Measurements from ENCODE around the gene ARID3B.
"Not testable (repeated sequence)": the region's sequence is repeated elsewhere in the genome, so short reads cannot be mapped to it uniquely, and the experiment has no call there.

Gene ARID3B, protein sequence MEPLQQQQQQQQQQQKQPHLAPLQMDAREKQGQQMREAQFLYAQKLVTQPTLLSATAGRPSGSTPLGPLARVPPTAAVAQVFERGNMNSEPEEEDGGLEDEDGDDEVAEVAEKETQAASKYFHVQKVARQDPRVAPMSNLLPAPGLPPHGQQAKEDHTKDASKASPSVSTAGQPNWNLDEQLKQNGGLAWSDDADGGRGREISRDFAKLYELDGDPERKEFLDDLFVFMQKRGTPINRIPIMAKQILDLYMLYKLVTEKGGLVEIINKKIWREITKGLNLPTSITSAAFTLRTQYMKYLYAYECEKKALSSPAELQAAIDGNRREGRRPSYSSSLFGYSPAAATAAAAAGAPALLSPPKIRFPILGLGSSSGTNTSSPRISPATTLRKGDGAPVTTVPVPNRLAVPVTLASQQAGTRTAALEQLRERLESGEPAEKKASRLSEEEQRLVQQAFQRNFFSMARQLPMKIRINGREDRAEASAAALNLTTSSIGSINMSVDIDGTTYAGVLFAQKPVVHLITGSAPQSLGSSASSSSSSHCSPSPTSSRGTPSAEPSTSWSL

DNA sequence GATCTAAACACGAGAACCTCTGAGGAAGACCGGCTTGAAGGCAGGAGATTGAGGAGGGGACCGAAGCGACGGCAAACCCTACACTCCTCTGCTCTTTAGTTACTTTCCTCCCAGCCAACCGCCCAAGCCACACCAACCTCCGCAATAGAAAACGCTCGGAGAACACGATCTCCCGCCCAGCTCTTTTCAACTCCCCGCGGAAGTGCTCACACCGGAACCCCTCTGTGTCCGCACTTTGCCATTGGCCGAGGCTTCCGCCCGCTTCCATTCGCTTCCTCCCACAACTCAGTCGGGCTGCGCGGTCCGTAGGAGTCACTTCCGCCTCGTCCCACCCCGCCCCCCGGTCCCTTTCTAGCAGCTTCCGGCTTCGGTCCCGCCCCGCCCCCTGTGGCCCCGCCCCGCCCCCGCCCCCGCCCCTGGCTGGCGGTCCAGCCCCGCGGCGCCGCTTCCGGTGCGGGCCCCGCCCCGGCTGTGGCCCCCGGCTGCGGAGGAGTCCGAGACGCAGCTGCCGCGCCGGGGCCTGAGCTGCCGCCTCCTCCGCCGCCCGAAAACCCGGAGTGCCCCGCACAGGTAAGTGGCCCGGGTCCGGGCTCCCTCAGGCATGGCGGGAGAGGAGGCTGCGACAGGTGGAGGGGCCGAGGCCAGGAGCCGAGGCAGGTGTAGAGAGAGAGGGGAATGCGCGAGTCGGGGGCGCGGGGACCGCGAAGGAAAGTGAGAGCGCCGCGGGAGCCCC, at the start of gene ARID3B:
Gene ARID3B (plus strand): TSS at position 460 of the 733 bp plus-strand sequence. CDS start 2,717 bp downstream, outside the sequence.
- peak; percentile 97 for DNase-seq

GRCh38 chr15:74496648-74497047, 44.4 kb upstream of the ARID3B start:
- DNase-seq = no peak

DNA sequence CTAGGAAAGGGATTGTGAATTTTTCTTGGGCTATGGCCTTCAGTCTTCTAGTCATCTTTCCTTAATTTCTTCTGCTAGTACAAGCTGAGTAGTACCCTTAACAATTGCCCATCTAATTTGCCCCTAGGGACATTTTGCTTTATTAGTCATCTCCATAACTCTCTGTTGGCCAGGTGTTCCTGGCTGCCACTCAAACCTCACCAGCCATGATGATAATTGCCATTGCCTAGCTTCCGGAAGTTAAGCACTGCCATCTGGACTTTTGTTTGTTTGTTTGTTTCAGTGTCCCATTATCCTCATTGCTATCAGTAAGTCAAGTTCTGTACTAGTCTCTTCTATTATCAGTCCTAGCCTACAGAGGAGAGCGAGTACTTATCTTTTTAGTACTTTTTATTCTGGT, 43.4 kb upstream of the ARID3B start:
- DNase-seq = peak; percentile 26

DNA sequence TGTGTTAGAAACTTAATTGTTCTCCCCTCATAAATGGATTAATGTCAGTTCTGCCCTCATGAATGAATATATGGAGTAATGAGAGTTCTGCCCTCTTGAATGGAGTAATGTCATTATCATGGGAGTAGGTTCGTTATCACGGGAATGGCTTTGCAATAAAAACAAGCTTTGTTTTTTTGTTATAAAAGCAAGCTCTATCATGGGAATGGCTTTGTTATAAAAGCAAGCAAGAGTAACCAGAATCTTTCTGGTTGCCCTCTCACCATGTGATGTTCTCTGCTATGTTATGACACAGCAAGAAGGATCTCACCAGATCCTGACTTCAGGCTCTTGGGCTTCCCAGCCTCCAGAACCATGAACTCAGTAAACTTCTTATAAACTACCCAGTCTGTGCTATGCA, 41.7 kb upstream of the ARID3B start:
- DNase-seq = no peak

DNA sequence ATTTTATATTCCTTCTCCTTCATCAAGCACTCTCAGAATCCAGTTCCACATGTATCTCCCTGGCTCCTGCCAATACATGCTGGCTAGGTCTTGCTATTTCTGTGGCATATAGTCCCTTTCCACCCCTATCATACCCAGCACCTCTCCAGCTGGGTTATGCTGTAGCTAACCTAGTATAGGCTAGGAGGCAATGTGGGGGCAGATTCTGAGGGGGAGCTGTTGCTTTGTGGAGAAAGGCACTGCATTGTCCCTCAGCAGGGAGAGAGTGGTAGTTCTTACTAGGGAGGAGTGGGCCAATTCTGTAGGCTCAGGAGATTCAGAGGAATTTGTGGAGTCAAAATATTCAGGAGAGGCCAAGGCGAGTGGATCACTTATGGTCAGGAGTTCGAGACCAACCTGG, 40.6 kb upstream of the ARID3B start:
- no peak for DNase-seq

DNA sequence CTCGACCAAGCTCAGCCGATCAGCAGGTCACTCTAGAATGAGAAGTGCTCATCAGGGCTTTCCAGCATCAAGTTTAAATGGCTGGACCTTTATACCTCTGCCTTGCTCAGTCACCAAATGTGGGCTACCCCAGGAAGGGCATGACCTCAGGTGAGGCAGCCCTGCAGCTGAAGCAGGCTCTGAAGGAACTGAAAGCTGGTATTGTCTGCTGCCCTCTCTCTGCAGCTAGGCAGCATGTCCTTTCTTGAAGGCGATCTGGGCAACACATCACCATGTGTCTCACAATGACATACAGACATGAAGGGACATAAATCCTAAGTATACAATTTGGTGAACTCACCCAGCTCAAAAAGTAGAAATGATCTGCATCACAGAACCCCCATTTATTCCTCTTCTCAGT, 38.7 kb upstream of the ARID3B start:
- no peak for DNase-seq

DNA sequence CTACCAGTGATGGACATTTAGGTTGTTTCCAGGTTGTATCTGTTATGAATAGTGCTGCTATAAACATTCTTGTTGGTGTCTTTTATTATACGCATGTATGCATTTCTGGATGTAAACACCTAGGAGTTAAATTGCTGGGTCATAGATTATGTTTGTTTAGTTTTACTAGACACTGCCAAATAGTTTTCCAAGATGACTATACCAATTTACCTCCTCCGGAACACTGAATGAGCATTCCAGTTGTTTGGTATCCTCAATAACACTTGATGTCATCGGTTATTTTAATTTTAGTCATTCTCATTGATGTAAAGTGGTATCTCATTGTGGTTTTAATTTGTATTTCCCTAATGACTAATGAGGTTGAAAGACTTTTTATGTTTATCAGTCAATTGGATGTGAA, 36.6 kb upstream of the ARID3B start:
- DNase-seq = no peak

DNA sequence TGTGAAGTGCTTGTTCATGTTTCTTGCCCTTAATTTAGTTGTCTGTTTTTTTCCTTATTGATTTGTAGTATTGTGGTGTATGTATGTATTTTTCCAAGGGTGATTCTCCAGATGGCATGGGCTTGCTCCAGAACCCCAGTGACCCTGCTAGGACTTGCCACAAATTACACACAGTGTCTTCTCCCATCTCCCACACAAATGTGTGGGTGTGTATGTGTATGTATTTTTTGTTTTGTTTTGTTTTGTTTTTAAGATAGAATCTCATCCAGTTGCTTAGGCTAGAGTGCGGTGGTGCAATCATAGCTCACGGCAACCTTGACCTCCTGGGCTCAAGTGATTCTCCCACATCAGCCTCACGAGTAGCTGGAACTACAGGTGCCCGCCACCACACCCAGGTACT, 36.2 kb upstream of the ARID3B start:
- no peak for DNase-seq

DNA sequence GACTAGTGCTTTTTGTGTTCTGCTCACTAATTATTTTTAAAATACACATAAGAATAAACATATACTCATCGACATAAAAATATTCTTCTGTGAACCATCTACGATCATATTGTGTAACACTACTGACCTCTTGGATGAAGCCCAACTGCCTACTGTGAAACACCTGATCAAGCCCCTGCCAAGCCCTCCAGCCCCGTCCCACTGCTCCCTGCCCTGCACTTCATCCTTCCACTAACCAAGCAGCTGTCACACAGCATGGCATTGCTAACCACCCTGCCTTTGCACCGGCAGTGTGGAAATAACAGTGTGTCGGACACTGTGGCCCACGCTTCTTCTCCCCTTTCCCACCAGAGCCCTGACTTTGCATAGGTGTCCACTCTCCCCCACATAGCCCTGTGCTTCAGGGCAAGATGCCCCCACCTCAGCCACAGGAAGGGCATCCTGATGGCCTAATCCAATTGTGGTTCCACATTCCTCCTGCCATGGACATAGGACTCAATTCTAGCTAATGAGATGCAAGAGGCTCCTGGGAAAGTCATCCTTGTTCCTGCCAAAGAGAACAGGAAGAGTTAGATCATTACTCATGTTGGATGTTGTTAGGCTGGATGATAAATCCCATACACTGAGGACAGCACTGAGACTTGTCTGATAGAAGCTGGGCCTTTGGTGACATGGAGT, 35.0 kb upstream of the ARID3B start:
- peak; percentile 30 for DNase-seq

DNA sequence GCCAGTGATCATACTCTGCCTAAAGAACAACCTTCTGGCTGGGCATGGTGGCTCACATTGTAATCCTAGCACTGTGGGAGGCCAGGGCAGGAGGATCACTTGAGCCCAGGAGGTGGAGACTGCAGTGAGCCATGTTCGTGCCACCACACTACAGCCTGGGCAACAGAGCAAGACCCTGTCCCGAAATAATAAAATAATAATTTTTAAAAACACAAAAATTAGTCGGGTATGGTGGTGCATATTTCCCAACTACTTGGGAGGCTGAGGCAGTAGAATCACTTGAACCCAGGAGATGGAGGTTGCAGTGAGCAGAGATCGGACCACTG, 34.5 kb upstream of the ARID3B start:
- DNase-seq = no peak

DNA sequence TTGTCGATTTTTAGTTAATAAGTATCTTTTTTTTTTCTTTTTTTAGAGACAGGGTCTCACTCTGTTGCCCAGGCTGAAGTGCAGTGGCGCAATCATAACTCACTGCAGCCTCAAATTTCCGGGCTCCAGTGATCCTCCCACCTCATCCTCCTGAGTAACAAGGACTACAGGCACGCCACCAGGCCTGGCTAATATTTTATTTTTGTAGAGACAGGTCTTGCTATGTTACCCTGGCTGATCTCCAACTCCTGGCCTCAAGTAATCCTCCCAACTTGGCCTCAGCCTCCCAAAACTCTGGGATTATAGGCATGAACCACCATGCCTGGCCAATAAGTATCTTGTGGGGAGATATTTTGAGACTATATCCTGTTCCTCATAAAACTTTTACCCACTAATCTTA, 29.4 kb upstream of the ARID3B start:
- DNase-seq = no peak

DNA sequence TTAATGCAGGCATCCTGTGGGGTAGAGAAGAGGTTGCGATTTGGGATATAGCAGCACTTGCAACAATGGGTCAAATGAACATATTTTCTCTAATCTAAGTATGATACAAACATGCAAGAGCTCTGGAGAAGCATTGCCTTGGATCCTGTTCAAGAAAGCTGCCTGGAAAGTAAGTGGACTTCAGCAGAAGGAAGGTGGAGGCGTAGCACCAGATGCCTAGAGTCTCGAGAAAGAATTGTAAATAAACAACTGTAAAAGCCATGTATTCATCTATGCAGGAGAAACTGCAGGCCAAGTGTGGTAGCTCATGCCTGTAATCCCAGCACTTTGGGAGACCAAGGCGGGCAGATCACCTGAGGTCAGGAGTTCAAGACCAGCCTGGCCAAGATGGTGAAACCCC, 27.0 kb upstream of the ARID3B start:
- not testable (repeated sequence) for DNase-seq

DNA sequence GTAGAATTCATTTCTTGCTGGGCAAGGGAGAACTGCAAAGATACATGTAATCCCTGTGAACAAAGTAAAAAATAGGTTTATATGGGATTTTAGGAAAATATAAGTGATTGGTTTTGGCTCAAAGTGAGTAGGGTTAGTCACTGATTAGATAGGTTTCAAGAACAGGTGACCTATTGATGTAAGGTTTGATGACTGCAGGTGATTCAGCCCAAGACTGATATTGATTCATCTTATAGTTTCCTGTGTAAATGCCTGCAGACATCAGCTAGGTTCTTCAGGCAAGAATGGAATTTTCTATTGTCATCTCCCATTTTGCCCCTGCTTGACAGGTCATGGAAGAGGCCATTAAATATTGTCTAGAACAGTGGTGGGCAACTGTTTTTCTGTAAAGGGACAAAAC, 23.9 kb upstream of the ARID3B start:
- DNase-seq = no peak

GRCh38 chr15:74519311-74519710, 21.7 kb upstream of the ARID3B start:
- peak; percentile 29 for DNase-seq

GRCh38 chr15:74520407-74520806, 20.6 kb upstream of the ARID3B start:
- no peak for DNase-seq

DNA sequence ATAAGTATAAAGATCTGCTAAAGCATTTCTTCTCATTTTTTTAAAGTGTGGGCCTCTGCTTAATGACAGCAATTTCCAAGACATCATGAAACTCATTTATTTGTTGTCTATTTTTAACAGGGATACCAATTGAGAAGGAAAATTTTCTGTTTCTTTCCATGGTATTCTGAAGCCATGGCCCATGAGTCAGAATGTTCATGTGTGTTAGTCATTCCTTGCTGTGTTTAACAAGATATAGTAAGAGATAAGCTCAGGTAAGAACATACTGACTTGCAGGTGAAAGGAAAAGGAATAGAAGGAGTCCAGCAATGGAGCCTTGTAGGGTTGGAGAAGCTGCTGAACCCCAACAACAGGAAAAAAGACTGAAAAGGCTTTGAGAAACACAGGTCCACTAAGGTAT, 17.0 kb upstream of the ARID3B start:
- DNase-seq = no peak

DNA sequence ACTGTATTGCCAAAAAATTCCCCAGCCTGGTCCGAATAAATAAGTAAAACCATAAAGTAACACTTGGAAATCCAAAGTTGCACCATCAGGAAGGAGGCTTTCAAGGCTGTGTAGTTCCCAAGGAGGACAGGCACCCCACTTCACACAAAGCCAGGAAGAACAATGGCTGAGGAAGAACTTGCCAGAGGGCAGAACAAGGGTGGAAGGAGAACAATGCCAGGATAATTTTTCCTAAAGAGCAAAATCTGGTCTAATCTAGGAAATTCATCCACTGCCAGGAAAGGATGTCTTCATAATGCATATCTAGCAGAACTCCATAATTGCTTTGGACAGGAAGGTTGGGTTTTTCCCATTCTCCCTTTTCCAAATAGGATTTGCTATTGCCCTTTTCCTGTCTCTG, 15.7 kb upstream of the ARID3B start:
- DNase-seq = no peak

DNA sequence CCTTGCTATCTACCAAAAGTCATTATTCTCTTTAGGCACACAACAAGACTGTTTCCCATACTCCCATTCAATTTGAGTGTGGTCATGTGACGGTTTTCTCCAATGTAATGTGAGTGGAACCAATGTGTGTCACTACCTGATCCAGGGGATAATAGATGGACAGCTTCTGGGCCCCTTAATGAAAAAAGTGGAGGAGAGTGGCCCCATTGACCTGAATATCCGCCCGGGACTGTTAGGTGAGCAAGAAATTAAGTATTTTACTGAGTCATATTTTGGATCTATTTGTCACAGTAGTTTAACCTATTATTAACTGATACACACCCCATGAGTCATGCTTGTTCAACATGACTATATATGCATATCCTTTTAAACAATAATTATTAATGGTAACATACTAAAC, 15.1 kb upstream of the ARID3B start:
- peak; percentile 68 for DNase-seq

GRCh38 chr15:74528876-74529275, 12.1 kb upstream of the ARID3B start:
- no peak for DNase-seq

GRCh38 chr15:74529921-74530320, 11.1 kb upstream of the ARID3B start:
- peak; percentile 77 for DNase-seq

- DNase-seq = no peak
Observed at GRCh38 chr15:74530771-74531143, 10.3 kb upstream of the ARID3B start.

DNA sequence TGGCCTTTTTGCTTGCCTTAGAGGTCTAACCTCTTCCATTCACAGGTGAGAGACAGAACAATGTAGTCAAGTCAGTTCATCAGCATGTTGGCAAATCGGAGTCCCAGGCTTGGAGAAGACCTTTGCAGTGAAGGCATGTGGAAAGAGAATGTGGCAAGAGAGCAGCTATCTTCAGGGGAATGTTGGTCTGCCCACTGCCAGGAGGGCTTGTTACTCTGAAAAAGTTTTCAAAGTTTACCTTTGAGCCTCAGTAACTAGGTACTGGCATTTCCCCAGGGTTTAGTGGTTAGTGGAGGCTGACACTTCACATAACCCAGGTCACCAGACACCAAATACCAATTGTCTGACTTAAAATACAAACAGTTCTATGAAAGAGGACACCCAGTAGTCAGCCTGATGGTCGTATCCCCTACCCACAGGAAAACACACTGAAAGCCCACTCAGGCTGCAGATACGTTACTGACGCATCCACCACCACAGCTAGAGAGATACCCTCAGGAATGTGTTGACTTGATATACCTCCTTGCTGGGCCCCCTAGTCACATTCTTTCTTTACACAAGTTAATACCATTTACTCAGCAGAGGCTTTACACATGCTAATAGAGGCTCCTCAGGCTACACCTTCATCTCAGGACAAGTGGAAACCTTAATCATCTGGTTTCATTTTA, 9.7 kb upstream of the ARID3B start:
- peak; percentile 96 for DNase-seq
